ENCODE results near the gene ATXN10.

DNA sequence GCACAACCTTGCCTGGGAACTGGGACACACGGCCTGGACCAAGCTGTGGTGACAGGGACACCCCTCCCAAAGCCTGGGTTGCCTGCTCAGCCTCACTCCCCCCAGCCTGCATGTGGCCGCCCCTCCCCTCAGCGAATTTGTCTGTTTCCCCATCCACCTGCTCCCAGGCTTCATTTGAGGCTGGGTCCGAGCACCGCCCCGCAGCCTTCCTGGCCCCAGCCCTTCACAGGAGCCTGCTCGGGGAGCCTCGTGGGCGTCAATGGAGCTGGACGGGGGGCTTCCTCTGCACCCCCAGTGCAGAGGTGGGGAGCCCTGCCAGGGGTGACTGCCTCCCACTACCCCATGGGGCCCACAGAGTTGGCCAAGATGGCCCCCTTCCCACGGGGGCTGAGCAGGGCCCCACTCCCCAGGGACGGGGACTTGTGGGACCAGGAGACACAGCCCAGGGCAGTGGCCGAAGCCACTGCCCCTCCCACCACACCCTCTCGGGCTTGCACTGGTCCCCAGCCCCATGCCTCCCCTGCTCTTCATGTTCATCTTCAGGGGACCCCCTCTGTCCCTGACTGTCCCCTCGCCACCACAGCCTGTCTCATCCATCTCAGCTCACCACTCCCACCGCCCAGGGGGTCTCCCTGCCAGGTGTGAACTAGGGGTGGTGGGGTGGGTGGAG lies 213.7 kb downstream of the ATXN10 start:
- TF ChIP-seq, protein P1, sequence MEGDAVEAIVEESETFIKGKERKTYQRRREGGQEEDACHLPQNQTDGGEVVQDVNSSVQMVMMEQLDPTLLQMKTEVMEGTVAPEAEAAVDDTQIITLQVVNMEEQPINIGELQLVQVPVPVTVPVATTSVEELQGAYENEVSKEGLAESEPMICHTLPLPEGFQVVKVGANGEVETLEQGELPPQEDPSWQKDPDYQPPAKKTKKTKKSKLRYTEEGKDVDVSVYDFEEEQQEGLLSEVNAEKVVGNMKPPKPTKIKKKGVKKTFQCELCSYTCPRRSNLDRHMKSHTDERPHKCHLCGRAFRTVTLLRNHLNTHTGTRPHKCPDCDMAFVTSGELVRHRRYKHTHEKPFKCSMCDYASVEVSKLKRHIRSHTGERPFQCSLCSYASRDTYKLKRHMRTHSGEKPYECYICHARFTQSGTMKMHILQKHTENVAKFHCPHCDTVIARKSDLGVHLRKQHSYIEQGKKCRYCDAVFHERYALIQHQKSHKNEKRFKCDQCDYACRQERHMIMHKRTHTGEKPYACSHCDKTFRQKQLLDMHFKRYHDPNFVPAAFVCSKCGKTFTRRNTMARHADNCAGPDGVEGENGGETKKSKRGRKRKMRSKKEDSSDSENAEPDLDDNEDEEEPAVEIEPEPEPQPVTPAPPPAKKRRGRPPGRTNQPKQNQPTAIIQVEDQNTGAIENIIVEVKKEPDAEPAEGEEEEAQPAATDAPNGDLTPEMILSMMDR (IDR thresholded peaks at IDR 0.05; ENCODE audit: insufficient read depth, low read length): no peak
- TF ChIP-seq SPI1 (IDR thresholded peaks at IDR 0.05; ENCODE audit: borderline replicate concordance, low read depth): no peak
- TF ChIP-seq, protein P2, sequence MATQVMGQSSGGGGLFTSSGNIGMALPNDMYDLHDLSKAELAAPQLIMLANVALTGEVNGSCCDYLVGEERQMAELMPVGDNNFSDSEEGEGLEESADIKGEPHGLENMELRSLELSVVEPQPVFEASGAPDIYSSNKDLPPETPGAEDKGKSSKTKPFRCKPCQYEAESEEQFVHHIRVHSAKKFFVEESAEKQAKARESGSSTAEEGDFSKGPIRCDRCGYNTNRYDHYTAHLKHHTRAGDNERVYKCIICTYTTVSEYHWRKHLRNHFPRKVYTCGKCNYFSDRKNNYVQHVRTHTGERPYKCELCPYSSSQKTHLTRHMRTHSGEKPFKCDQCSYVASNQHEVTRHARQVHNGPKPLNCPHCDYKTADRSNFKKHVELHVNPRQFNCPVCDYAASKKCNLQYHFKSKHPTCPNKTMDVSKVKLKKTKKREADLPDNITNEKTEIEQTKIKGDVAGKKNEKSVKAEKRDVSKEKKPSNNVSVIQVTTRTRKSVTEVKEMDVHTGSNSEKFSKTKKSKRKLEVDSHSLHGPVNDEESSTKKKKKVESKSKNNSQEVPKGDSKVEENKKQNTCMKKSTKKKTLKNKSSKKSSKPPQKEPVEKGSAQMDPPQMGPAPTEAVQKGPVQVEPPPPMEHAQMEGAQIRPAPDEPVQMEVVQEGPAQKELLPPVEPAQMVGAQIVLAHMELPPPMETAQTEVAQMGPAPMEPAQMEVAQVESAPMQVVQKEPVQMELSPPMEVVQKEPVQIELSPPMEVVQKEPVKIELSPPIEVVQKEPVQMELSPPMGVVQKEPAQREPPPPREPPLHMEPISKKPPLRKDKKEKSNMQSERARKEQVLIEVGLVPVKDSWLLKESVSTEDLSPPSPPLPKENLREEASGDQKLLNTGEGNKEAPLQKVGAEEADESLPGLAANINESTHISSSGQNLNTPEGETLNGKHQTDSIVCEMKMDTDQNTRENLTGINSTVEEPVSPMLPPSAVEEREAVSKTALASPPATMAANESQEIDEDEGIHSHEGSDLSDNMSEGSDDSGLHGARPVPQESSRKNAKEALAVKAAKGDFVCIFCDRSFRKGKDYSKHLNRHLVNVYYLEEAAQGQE (IDR thresholded peaks at IDR 0.05; ENCODE audit: insufficient replicate concordance, low read depth): no peak

Measured in HL-60 (cell line).